T-helper 22 cell (primary cell): ENCODE results near the gene PTPRN2.

Experiments used
- DNase-seq: peaks from one replicate; pipeline ENCODE4 v3.0.0-alpha.2; 2020; ENCODE audit warnings: low read depth

PTPRN2 gene

GRCh38 chr7:157662981-157663716, 924.5 kb downstream of the PTPRN2 start:
- DNase-seq: no peak

- DNase-seq: no peak
Observed at GRCh38 chr7:157662110-157662791, 925.4 kb downstream of the PTPRN2 start.

- no peak for DNase-seq
Observed at GRCh38 chr7:157661611-157661975, 926.0 kb downstream of the PTPRN2 start.

GRCh38 chr7:157660971-157661610, 926.5 kb downstream of the PTPRN2 start:
- DNase-seq: no peak

GRCh38 chr7:157658851-157659412, 928.7 kb downstream of the PTPRN2 start:
- DNase-seq: no peak

- no peak for DNase-seq
Observed at GRCh38 chr7:157657741-157658740, 929.6 kb downstream of the PTPRN2 start.

GRCh38 chr7:157656195-157656769, 931.3 kb downstream of the PTPRN2 start:
- no peak for DNase-seq

GRCh38 chr7:157654350-157654749, 933.3 kb downstream of the PTPRN2 start:
- no peak for DNase-seq

- no peak for DNase-seq
Observed at GRCh38 chr7:157653827-157654207, 933.8 kb downstream of the PTPRN2 start.

GRCh38 chr7:157652954-157653826, 934.4 kb downstream of the PTPRN2 start:
- no peak for DNase-seq

- DNase-seq: no peak
Observed at GRCh38 chr7:157652161-157652953, 935.3 kb downstream of the PTPRN2 start.

- DNase-seq: no peak
Observed at GRCh38 chr7:157651366-157652160, 936.1 kb downstream of the PTPRN2 start.

GRCh38 chr7:157650801-157651200, 936.8 kb downstream of the PTPRN2 start:
- no peak for DNase-seq

- no peak for DNase-seq
Observed at GRCh38 chr7:157650131-157650631, 937.4 kb downstream of the PTPRN2 start.

GRCh38 chr7:157646551-157646950, 941.1 kb downstream of the PTPRN2 start:
- DNase-seq: no peak

- no peak for DNase-seq
Observed at GRCh38 chr7:157645539-157645938, 942.1 kb downstream of the PTPRN2 start.

GRCh38 chr7:157644946-157645345, 942.7 kb downstream of the PTPRN2 start:
- DNase-seq: no peak

- no peak for DNase-seq
Observed at GRCh38 chr7:157643525-157643970, 944.1 kb downstream of the PTPRN2 start.
